HCT116 (cell line): ENCODE results near the gene CELF1. TPM values are rescaled to one million over a fixed set of nuclear protein-coding genes. Genes with fewer than 3 reads are reported as not detected.

Experiments used
- ATAC-seq: fragments of 200-7000 bp; cut with Tn5 transposase; 2 replicates; pipeline ENCODE4 v1.9.1; 2020; ENCODE audit warnings: mild to moderate bottlenecking, moderate library complexity
- BruUV-seq: library from RNA; stranded (reverse); fragments of 400-500 nt; replicated peaks from 2 replicates; lab custom pipeline; 2021; lab: Mats Ljungman, UMichigan
- CTCF ChIA-PET: fragments of 300-600 bp; sonication (Branson Sonifier 250); formaldehyde crosslinking; loops from one replicate; lab custom pipeline; 2021; ENCODE audit warnings: antibody characterized with exemption; lab: Charles Lee
- POLR2A ChIA-PET: fragments of 300-600, 350-600 bp; sonication (Branson Sonifier 250); formaldehyde crosslinking; loops from one replicate; lab custom pipeline; 2021; ENCODE audit warnings: antibody characterized with exemption; lab: Charles Lee
- RAD21 ChIA-PET, 2 experiments: fragments of 300-600 bp; sonication (Branson Sonifier 250); formaldehyde crosslinking; loops; one replicate each; lab custom pipeline; 2023; ENCODE audit warnings: low total read pairs in 2 of 2; ENCODE audit not compliant: uncharacterized antibody in 2 of 2, unreplicated experiment in 2 of 2, low non-redundant PET in 1 of 2; lab: Charles Lee
- DNase-seq: peaks from one replicate; pipeline ENCODE4 v3.0.0-alpha.2; 2010; ENCODE audit warnings: low read depth, low spot score
- H2AFZ ChIP-seq: fragments of 200-600 bp; shearing (Covaris generic), sonication (generic); 2 replicates; pipeline ENCODE4 v1.6.1; 2017; ENCODE audit warnings: low read depth, mixed run types, mixed read lengths, antibody characterized with exemption, low read length; ENCODE audit not compliant: poor library complexity, severe bottlenecking
- H3K27ac ChIP-seq: 2 replicates; pipeline ENCODE4 v1.5.1; 2012; ENCODE audit warnings: low read depth, low read length
- H3K27me3 ChIP-seq: fragments of 200-600 bp; sonication (generic); 2 replicates; pipeline ENCODE4 v1.6.1; 2016; ENCODE audit warnings: mixed run types, low read length, mixed read lengths; ENCODE audit not compliant: insufficient read depth
- H3K36me3 ChIP-seq, 2 experiments: fragments of 200-500 bp in 1 of 2; fragments of 200-600 bp in 1 of 2; sonication (Bioruptor generic) in 1 of 2; sonication (generic) in 1 of 2; 2 replicates each; pipeline versions ENCODE4 v1.5.1 to v1.6.1; 2014 to 2016; ENCODE audit warnings: low read length in 2 of 2, inconsistent platforms in 1 of 2, mixed read lengths in 1 of 2, mixed run types in 1 of 2; ENCODE audit not compliant: insufficient read depth in 2 of 2, control insufficient read depth in 1 of 2
- H3K4me1 ChIP-seq, 2 experiments: fragments of 200-600 bp in 1 of 2; sonication (generic) in 1 of 2; 2 replicates each; pipeline versions ENCODE4 v1.5.1 to v1.6.1; 2012 to 2017; ENCODE audit warnings: low read length in 2 of 2, inconsistent platforms in 1 of 2, mild to moderate bottlenecking in 1 of 2, mixed read lengths in 1 of 2, mixed run types in 1 of 2, moderate library complexity in 1 of 2; ENCODE audit not compliant: insufficient read depth in 2 of 2, control insufficient read depth in 1 of 2
- H3K4me2 ChIP-seq: fragments of 200-600 bp; sonication (generic); 2 replicates; pipeline ENCODE4 v1.6.1; 2017; ENCODE audit warnings: mixed run types, low read length, mixed read lengths
- H3K4me3 ChIP-seq, 2 experiments: fragments of 200-600 bp in 1 of 2; sonication (generic) in 1 of 2; replicated peaks in 1 of 2; 2 replicates each; pipeline ENCODE4 v1.5.1; 2011 to 2016; ENCODE audit warnings: low read length in 2 of 2, control low read depth in 1 of 2, low read depth in 1 of 2, mild to moderate bottlenecking in 1 of 2, mixed read lengths in 1 of 2, mixed run types in 1 of 2
- H3K79me2 ChIP-seq: fragments of 200-600 bp; sonication (generic); 2 replicates; pipeline ENCODE4 v1.6.1; 2017; ENCODE audit warnings: mild to moderate bottlenecking, mixed run types, low read length, moderate library complexity, mixed read lengths; ENCODE audit not compliant: insufficient read depth
- H3K9ac ChIP-seq: fragments of 200-600 bp; sonication (generic); 2 replicates; pipeline ENCODE4 v1.6.1; 2016; ENCODE audit warnings: low read length, mixed read lengths
- H3K9me2 ChIP-seq: fragments of 200-600 bp; sonication (generic), shearing (Covaris generic); 2 replicates; pipeline ENCODE4 v1.6.1; 2017; ENCODE audit warnings: mixed run types, mild to moderate bottlenecking, moderate library complexity; ENCODE audit not compliant: insufficient read depth
- H3K9me3 ChIP-seq, 2 experiments: fragments of 200-500 bp in 1 of 2; fragments of 200-600 bp in 1 of 2; sonication (Bioruptor generic) in 1 of 2; sonication (generic) in 1 of 2; 2 replicates each; pipeline ENCODE4 v1.6.1; 2014 to 2017; ENCODE audit warnings: low read length in 2 of 2, mixed read lengths in 2 of 2, inconsistent platforms in 1 of 2, low read depth in 1 of 2, mild to moderate bottlenecking in 1 of 2, mixed run types in 1 of 2, moderate library complexity in 1 of 2; ENCODE audit not compliant: control insufficient read depth in 1 of 2, insufficient read depth in 1 of 2
- H4K20me1 ChIP-seq: fragments of 200-600 bp; sonication (generic), shearing (Covaris generic); 2 replicates; pipeline ENCODE4 v1.6.1; 2017; ENCODE audit warnings: mixed run types, mild to moderate bottlenecking, moderate library complexity; ENCODE audit not compliant: insufficient read depth
- CEBPB ChIP-seq: IDR thresholded peaks from 2 replicates; pipeline ENCODE4 v1.6.1; 2012; ENCODE audit warnings: low read depth
- EGR1 ChIP-seq: IDR thresholded peaks from 2 replicates; pipeline ENCODE4 v1.6.1; 2012; ENCODE audit warnings: low read depth
- EZH2 ChIP-seq: fragments of 200-600 bp; sonication (generic); IDR thresholded peaks from 2 replicates; pipeline ENCODE4 v1.6.1; 2017; ENCODE audit warnings: antibody characterized with exemption, mixed run types
- EZH2phosphoT487 ChIP-seq: fragments of 200-600 bp; IDR thresholded peaks from 2 replicates; pipeline ENCODE4 v1.6.1; 2018; ENCODE audit warnings: antibody characterized with exemption, borderline replicate concordance
- FOSL1 ChIP-seq: IDR thresholded peaks from 2 replicates; pipeline ENCODE4 v1.6.1; 2012; ENCODE audit warnings: low read depth
- POLR2A ChIP-seq: IDR thresholded peaks from 2 replicates; pipeline ENCODE4 v1.7.0; 2011; ENCODE audit warnings: borderline replicate concordance; ENCODE audit not compliant: insufficient read depth, insufficient read length; ENCODE audit errors: extremely low read depth
- POLR2AphosphoS5 ChIP-seq: IDR thresholded peaks from 2 replicates; pipeline ENCODE4 v1.6.1; 2011; ENCODE audit warnings: mild to moderate bottlenecking, low read depth, low read length, moderate library complexity
- SIN3A ChIP-seq: IDR thresholded peaks from 2 replicates; pipeline ENCODE4 v1.6.1; 2012; ENCODE audit warnings: low read depth
- SP1 ChIP-seq: IDR thresholded peaks from 2 replicates; pipeline ENCODE4 v1.6.1; 2012; ENCODE audit warnings: low read depth
- TCF7L2 ChIP-seq: IDR thresholded peaks from 2 replicates; pipeline ENCODE4 v1.7.0; 2011; ENCODE audit warnings: borderline replicate concordance, inconsistent platforms; ENCODE audit not compliant: insufficient read depth, insufficient read length; ENCODE audit errors: extremely low read depth
- YY1 ChIP-seq: IDR thresholded peaks from 2 replicates; pipeline ENCODE4 v1.6.1; 2011; ENCODE audit warnings: low read length, low read depth, moderate library complexity, mild to moderate bottlenecking; ENCODE audit not compliant: insufficient replicate concordance; ENCODE audit errors: extremely low read depth
- ZFX ChIP-seq: fragments of 450-650 bp; IDR thresholded peaks from 2 replicates; pipeline ENCODE4 v1.6.1; 2017
- intact Hi-C: fragments of 100-400 bp; cut with micrococcal nuclease; formaldehyde crosslinking; loops from 2 replicates; pipeline ENCODE4 v1.10.0; 2022
- total RNA-seq: library from RNA; stranded (reverse); gene quantifications from one replicate; pipeline ENCODE4 v1.2.1, GENCODE V29; 2021; ENCODE audit not compliant: unreplicated experiment
- TF ChIP-seq, protein P1 (sequence below): IDR thresholded peaks from 2 replicates; pipeline ENCODE4 v1.6.1; 2012
- TF ChIP-seq, protein P2 (sequence below): IDR thresholded peaks from 2 replicates; pipeline ENCODE4 v1.6.1; 2011; ENCODE audit warnings: mild to moderate bottlenecking, low read length, moderate library complexity; ENCODE audit not compliant: insufficient replicate concordance; ENCODE audit errors: extremely low read depth

The CELF1 gene
- total RNA-seq, 1 experiment from 2014 or later, result 133 TPM

DNA sequence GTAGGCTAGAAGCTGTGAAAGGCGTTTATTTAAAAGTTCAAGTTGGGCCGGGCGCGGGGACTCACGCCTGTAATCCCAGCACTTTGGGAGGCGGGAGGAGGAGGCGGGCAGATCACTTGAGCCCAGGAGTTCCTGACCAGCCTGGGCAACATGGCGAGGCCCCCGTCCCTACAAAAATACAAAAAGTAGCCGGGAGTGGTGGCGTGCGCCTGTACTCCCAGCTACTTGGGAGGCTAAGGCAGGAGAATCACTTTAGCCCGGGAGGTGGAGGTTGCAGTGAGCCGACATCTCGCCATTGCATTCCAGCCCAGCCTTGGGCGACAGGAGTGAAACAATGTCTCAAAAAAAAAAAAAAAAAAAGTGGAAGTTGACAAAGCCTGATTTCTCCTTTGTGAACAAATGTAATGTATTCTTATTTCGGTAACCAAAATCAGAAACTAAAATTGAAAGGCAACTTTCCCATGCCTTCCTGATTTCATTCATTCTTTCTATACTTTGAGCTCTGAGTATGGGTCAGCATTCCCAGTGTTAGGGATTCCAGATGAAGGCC is 13.3 kb upstream of the CELF1 start:
- Histone ChIP-seq H4K20me1 (no peaks in the 10 kb centered on the region), H3K79me2 (peaks cover 58% of the 10 kb centered on the region), H3K9ac (peak overlapping the region; percentile 99), H3K4me2 (peak overlapping the region; percentile 89), H2AFZ (no peak overlapping the region), H3K4me3 (peak overlapping the region; percentile 91 to 92), H3K27ac (peak overlapping the region; percentile 70), H3K9me2 (no peaks in the 10 kb centered on the region), H3K27me3 (no peaks in the 10 kb centered on the region), H3K36me3 (peaks cover 11 to 18% of the 10 kb centered on the region in 2 experiments; a peak in 2 of 4 replicates), H3K4me1 (peaks cover 6 to 22% of the 10 kb centered on the region in 2 experiments), H3K9me3 (no peaks in the 10 kb centered on the region)
- CTCF ChIA-PET, result interaction anchor here (1.9 kb wide), 1 partner anchor 14 kb away, joined by 9 read pairs; the partner anchor contains the start of gene CELF1
- POLR2A ChIA-PET, result interaction anchor here (1.7 kb wide), 1 partner anchor 15 kb away, joined by 3 read pairs; no protein-coding TSS in a partner anchor
- peak; percentile 37 for ATAC-seq
- RAD21 ChIA-PET, result no interaction called here
- TF ChIP-seq, protein P1, sequence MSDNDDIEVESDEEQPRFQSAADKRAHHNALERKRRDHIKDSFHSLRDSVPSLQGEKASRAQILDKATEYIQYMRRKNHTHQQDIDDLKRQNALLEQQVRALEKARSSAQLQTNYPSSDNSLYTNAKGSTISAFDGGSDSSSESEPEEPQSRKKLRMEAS, result no peak
- 0 out of 2 replicates have a peak, but pooled peaks have one; percentile 8 for TF ChIP-seq SIN3A
- no peak for TF ChIP-seq POLR2AphosphoS5
- no peak for DNase-seq
- no TSS peak for BruUV-seq
- intact Hi-C loops, result no loop called here

DNA sequence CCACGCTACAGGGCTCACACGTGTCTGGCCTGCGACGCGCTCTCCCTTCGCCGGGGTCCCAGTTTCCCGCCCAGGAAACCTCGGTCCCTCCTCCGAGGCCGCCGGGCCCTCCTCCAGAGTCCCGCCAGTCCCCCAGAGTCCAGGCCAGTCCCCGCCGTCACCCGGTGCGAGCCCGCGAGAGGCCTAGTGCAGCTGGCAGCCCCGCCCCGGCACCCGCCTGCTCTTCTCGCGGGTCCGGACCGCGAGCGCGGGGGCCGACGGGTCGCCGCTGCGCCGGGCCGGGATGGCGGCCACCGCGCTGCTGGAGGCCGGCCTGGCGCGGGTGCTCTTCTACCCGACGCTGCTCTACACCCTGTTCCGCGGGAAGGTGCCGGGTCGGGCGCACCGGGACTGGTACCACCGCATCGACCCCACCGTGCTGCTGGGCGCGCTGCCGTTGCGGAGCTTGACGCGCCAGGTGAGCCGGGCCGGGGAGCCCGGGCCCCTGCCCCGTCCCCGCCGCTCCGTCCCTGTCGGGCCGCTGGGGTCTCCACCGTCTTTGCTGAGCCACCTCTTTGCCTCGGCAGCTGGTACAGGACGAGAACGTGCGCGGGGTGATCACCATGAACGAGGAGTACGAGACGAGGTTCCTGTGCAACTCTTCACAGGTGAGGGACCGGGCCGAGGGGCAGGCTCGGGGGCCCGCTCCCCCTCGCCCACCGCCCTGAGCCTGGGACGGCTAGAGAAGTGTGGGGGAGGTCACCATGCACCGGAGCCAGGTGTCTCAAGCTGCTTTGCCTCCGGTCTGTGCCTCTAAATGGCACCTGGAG is 12.6 kb upstream of the CELF1 start, which contains the start of gene PTPMT1:
PTPMT1 (plus strand) TSS at position 260 of the 809 bp plus-strand sequence; CDS start at position 284, 24 bp downstream.
- no peaks in the 10 kb centered on the region for H3K9me2 ChIP-seq
- H3K4me2 ChIP-seq, result peak within 1 kb of the TSS; percentile 89
- DNase-seq (peak; percentile 40), ATAC-seq (peak; percentile 92)
- H3K36me3 ChIP-seq, result peaks cover 5 to 13% of the 10 kb centered on the region in 2 experiments; a peak in 2 of 4 replicates
- ChIA-PET RAD21 (interaction anchor here in 1 of 2 experiments (0.6 kb wide), 1 partner anchor 15 kb away, joined by 3 read pairs; no protein-coding TSS in a partner anchor), POLR2A (interaction anchor here (1.0 to 1.7 kb wide), 2 partner anchors 13 to 14 kb away, joined by 3 to 5 read pairs; partner anchors contain the start of genes KBTBD4 and NDUFS3), CTCF (interaction anchor here (0.5 to 1.9 kb wide), 2 partner anchors 13 to 85 kb away, joined by 3 to 9 read pairs; partner anchors contain the start of gene CELF1)
- BruUV-seq, result no TSS peak
- no peaks in the 10 kb centered on the region for H4K20me1 ChIP-seq
- H3K27me3 ChIP-seq, result no peaks in the 10 kb centered on the region
- peaks cover 51% of the 10 kb centered on the region for H3K79me2 ChIP-seq
- H3K9me3 ChIP-seq, result no peaks in the 10 kb centered on the region
- peak within 1 kb of the TSS; percentile 70 for H3K27ac ChIP-seq
- intact Hi-C loops, result no loop called here
- H3K4me3 ChIP-seq, result peak within 1 kb of the TSS; percentile 91 to 92
- H2AFZ ChIP-seq, result no peak within 1 kb of the TSS
- TF ChIP-seq POLR2A (peak; percentile 92), SIN3A (0 out of 2 replicates have a peak, but pooled peaks have one; percentile 25), POLR2AphosphoS5 (peak; percentile 82), EGR1 (no peak), FOSL1 (no peak), TCF7L2 (no peak), EZH2 (no peak), YY1 (peak; percentile 90), CEBPB (no peak), EZH2phosphoT487 (no peak), SP1 (no peak), ZFX (peak; percentile 99)
- TF ChIP-seq, protein P2, sequence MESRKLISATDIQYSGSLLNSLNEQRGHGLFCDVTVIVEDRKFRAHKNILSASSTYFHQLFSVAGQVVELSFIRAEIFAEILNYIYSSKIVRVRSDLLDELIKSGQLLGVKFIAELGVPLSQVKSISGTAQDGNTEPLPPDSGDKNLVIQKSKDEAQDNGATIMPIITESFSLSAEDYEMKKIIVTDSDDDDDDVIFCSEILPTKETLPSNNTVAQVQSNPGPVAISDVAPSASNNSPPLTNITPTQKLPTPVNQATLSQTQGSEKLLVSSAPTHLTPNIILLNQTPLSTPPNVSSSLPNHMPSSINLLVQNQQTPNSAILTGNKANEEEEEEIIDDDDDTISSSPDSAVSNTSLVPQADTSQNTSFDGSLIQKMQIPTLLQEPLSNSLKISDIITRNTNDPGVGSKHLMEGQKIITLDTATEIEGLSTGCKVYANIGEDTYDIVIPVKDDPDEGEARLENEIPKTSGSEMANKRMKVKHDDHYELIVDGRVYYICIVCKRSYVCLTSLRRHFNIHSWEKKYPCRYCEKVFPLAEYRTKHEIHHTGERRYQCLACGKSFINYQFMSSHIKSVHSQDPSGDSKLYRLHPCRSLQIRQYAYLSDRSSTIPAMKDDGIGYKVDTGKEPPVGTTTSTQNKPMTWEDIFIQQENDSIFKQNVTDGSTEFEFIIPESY, result peak; percentile 92
- TF ChIP-seq, protein P1, result peak; percentile 78
- peak within 1 kb of the TSS; percentile 99 for H3K9ac ChIP-seq
- H3K4me1 ChIP-seq, result peaks cover 6 to 22% of the 10 kb centered on the region in 2 experiments
